GM13977 (cell line): ENCODE measurements around the gene ATF1.
"Not testable (repeated sequence)": the region's sequence is repeated elsewhere in the genome, so short reads cannot be mapped to it uniquely, and the experiment has no call there.

Experiments used
- DNase-seq: peaks from one replicate; pipeline ENCODE4 v3.0.0; 2012; ENCODE audit warnings: low spot score
- in situ Hi-C: fragments of 300-500 bp; cut with MboI; formaldehyde crosslinking; loops from one replicate; pipeline ENCODE4 v1.12.0; 2022; ENCODE audit warnings: low sequenced_read_pairs, low pct_unique_long_range_greater_than_20kb, mixed read lengths, inconsistent platforms; ENCODE audit not compliant: unreplicated experiment
- TF ChIP-seq, protein P1 (sequence below): IDR thresholded peaks from 2 replicates; pipeline ENCODE4 v1.5.1; 2012; ENCODE audit warnings: mild to moderate bottlenecking, control low read depth; ENCODE audit not compliant: insufficient read depth; ENCODE audit errors: extremely low read depth, missing control alignments

ATF1 gene

DNA sequence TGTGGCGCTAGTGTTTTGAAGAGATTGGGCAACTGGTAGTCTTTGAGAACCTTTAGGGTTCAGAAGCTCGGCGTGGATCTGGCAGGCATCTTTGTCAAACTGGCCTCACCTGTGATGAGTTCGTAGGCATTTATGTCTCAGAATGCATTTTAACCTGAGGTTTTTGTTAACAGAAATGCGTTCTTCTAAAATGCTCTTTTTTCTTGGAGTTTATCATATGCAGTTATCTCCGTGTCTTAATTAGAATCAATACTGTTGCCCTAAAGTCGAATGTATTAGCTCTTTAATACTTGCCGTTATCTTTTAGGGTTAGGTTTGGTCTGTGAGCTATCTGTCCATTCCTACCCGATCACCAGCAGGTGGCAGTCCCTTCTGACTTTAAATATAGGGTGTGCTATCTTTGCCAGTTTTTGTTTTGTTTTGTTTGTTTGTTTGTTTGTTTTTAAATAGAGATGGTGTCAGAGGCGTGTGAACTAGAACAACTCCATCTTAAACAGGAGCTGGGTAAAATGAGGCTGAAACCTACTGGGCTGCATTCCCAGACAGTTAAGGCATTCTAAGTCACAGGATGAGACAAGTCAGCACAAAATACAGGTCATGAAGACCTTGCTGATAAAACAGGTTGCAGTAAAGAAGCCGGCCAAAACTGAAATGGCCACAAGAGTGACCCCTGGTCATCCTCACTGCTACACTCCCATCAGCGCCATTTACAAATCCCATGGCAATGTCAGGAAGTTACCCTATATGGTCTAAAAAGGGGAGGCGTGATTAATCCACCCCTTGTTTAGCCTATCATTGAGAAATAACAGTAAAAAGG, 1.4 kb downstream of the ATF1 start:
- peak; percentile 80 for DNase-seq
- in situ Hi-C loops, result no loop called here
- TF ChIP-seq, protein P1, sequence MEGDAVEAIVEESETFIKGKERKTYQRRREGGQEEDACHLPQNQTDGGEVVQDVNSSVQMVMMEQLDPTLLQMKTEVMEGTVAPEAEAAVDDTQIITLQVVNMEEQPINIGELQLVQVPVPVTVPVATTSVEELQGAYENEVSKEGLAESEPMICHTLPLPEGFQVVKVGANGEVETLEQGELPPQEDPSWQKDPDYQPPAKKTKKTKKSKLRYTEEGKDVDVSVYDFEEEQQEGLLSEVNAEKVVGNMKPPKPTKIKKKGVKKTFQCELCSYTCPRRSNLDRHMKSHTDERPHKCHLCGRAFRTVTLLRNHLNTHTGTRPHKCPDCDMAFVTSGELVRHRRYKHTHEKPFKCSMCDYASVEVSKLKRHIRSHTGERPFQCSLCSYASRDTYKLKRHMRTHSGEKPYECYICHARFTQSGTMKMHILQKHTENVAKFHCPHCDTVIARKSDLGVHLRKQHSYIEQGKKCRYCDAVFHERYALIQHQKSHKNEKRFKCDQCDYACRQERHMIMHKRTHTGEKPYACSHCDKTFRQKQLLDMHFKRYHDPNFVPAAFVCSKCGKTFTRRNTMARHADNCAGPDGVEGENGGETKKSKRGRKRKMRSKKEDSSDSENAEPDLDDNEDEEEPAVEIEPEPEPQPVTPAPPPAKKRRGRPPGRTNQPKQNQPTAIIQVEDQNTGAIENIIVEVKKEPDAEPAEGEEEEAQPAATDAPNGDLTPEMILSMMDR, result peak; percentile 75

DNA sequence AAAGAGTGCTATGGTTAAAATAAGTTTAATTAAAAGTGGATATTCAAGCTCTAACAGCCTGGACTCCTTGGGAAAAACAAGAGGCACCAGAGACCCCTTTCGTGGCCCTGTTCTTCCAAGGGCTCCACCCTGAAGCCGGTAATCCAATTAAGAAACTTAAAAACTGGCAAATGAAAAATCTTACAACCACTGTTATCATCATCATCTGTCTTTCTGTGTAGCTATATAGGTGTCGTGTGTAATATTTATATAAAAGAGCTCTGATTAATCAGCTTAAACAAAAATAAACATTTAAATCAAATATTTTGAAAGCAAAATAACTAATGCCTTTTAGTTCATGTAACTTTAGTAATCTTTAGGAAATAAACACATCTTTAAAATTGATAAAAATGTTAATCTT, 4.5 kb downstream of the ATF1 start:
- in situ Hi-C loops, result no loop called here
- no peak for DNase-seq
- TF ChIP-seq, protein P1, result no peak

DNA sequence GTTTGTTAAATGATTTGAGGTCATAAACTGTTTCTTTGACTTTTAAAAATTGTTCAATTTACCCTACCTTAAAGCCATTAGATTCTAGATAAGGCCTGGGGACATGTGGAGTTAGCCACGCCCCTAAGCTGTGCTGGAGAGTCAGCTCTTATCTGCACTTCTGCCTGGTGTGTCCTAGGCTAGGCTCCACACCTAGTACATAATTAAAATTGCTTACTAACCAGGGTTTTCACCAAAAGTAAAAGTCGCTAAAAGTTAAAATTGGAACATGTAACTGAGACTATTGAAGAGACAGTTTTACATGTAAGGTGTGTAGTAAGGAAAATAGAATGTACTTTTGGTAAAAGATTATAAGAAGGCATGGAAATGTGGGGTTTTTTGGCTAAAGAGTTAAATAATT, 4.9 kb downstream of the ATF1 start:
- in situ Hi-C loops, DNase-seq: not testable (repeated sequence)

DNA sequence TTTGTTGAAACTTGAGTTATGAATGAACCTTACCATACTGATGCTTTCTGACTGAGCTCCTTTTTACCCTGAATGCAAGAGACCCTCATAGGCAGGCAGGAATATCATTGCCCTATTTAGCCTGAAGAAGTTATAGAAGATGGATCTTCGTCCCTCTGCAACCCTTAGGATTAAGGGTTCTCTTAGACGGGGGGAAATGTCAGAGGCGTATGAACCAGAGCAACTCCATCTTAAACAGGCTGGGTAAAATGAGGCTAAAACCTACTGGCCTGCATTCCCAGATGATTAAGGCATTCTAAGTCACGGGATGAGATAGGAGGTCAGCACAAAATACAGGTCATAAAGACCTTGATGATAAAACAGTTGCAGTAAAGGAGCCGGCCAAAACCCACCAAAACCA, 7.5 kb downstream of the ATF1 start:
- in situ Hi-C loops, result no loop called here
- DNase-seq, result no peak
- TF ChIP-seq, protein P1, result no peak

DNA sequence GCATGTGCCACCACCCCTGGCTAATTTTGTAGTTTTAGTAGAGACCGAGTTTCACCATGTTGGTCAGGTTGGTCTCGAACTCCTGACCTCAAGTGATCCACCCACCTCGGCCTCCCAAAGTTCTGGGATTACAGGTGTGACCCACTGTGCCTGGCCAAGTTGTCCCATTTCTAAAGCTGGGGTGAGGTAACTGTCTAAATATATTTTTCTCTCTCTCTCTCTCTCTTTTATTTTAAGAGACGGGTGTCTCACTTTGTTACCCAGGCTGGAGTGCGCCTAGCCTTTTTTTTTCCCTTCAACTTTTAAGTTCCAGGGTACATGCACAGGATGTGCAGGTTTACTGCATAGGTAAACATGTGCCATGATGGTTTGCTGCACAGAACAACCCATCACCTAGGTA, 8.6 kb downstream of the ATF1 start:
- DNase-seq, result no peak
- TF ChIP-seq, protein P1, result no peak
- in situ Hi-C loops, result no loop called here

DNA sequence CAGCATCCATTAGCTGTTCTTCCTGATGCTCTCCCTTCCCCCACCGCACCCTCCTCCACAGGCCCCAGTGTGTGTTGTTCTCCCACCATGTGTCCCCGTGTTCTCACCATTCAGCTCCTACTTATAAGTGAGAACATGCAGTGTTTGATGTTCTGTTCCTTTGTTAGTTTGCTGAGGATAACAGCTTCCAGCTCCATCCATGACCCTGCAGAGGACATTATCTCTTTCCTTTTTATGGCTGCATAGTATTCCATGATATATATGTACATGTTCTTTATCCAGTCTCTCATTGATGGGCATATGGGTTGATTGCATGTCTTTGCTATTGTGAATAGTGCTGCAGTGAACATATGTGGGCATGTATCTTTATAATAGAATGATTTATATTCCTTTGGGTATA, 9.0 kb downstream of the ATF1 start:
- TF ChIP-seq, protein P1, result no peak
- no peak for DNase-seq
- in situ Hi-C loops, result no loop called here

DNA sequence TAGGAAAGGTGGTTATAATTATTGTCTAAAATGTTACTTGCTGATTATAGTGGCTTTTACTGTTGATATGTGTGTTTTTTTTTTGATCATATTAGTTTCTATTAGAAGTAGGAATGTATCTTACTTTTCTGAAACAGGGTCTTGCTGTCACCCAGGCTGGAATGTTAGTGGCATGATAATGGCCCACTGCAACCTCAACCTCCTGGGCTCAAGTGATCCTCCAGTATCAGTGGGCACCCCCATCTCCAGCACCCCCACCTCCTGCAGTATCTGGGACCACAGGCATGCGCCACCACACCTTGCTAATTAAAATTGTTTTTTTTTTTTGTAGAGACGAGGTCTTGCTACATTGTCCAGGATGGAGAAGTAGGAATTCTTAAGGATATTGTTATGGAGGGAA, 11.3 kb downstream of the ATF1 start:
- DNase-seq, result no peak
- TF ChIP-seq, protein P1, result no peak
- in situ Hi-C loops, result no loop called here
